Pancreas (tissue), 10 donors: ENCODE results near the gene AMOTL1. TPM values are rescaled to one million over a fixed set of nuclear protein-coding genes. Genes with fewer than 3 reads are reported as not detected.

Source experiments
- ATAC-seq, 4 donors: fragments of 200-7000 bp; cut with Tn5 transposase; one replicate each; pipeline versions ENCODE4 v1.8.0 to v1.9.1; 2020; ENCODE audit warnings: mild to moderate bottlenecking in 4 of 4, moderate library complexity in 4 of 4
- DNase-seq, 6 donors: peaks; one replicate each; pipeline ENCODE4 v3.0.0-alpha.2; 2020
- FAIRE-seq: peaks from 2 replicates; lab custom pipeline; 2012; peaks lifted over from hg19 to GRCh38; lab: Jason Lieb, UNC
- H3K27ac ChIP-seq, 4 donors: fragments of 200-600 bp; sonication (generic); 1 replicate in 3 of 4; 2 replicates in 1 of 4; pipeline versions ENCODE4 v1.5.0 to v1.8.0; 2020
- H3K27me3 ChIP-seq, 4 donors: fragments of 200-600 bp; one replicate each; pipeline ENCODE4 v1.8.0; 2021
- H3K36me3 ChIP-seq, 3 donors: fragments of 200-600 bp; sonication (generic) in 1 of 3; one replicate each; pipeline versions ENCODE4 v1.5.0 to v1.8.0; 2020 to 2021
- H3K4me1 ChIP-seq, 3 donors: fragments of 200-600 bp; one replicate each; pipeline ENCODE4 v1.8.0; 2021
- H3K4me3 ChIP-seq, 4 donors: fragments of 200-600 bp; sonication (generic) in 2 of 4; one replicate each; pipeline versions ENCODE4 v1.5.0 to v1.8.0; 2020 to 2021
- H3K9me3 ChIP-seq, 4 donors: fragments of 200-600 bp; one replicate each; pipeline ENCODE4 v1.8.0; 2021
- CTCF ChIP-seq, 4 donors: fragments of 200-600 bp; sonication (generic) in 3 of 4; IDR thresholded peaks; one replicate each; pipeline versions ENCODE4 v1.5.0 to v1.8.0; 2021; ENCODE audit warnings: antibody characterized with exemption in 4 of 4
- WGBS, 2 donors: extraction: QIAGEN DNeasy Blood & Tissue Kit; methylation state at CpG; one replicate each; pipeline ENCODE4 v1.1.7; 2013; 5-methylcytosine and 5-hydroxymethylcytosine counted together
- intact Hi-C, 3 donors: fragments of 100-400 bp; cut with DNase I; formaldehyde crosslinking; loops; one replicate each; pipeline versions ENCODE4 v1.11.1 to v1.14.2; 2022
- polyA plus RNA-seq, 2 donors: library from polyadenylated mRNA; stranded (reverse); fragments of 200-250 nt; gene quantifications; one replicate each; pipeline ENCODE4 v1.2.3, GENCODE V29; 2013
- total RNA-seq, 6 donors: library from RNA; stranded (reverse); fragmentation: NEBNext Ultra II Directional in 4 of 6; extraction: Animal tissue kit (Norgen Biotek cat#: 25700) in 4 of 6; gene quantifications; one replicate each; pipeline versions ENCODE4 v1.2.1 to v1.2.4, GENCODE V29; 2021 to 2023
- donor health status: healthy with polysubstance abuse.
- donor health status: DM: no; HTN: no; CAD: no; lungs with moderate emphysema.
- donor health status: DM: no; HTN: no; CAD: no.
- donor health status: control.
- donor health status: control.
- donor health status: Bipolar disorder and iron deficiency.
- donor health status: DM: yes; HTN: yes; CAD: no.
- donor health status: DM: no; HTN: no; CAD: no.
- donor health status: DM: no; HTN: no; CAD: no.
- donor health status: DM: yes; HTN: yes; CAD: no.

AMOTL1 gene
- total and polyA plus RNA-seq, 8 donors = 3.5 to 30.2 (median 18.4) TPM

GRCh38 chr11:94832604-94833235 lies 64.6 kb downstream of the AMOTL1 start:
- intact Hi-C loops = no loop called here
- no peak overlapping the region for H3K4me3 ChIP-seq
- no peak for DNase-seq
- 60 to 65% methylated on average over 4 of the region's 4 CpGs for WGBS, 2 donors
- no peak for FAIRE-seq
- H3K4me1 ChIP-seq = peaks cover 0 to 34% (median 24%) of the 10 kb centered on the region in 3 donors
- H3K36me3 ChIP-seq = peaks cover 0 to 5% (median under 1%) of the 10 kb centered on the region in 3 donors
- peak; percentile 73 to 86 (median 77) for ATAC-seq
- H3K9me3 ChIP-seq = no peaks in the 10 kb centered on the region
- H3K27me3 ChIP-seq = no peaks in the 10 kb centered on the region
- H3K27ac ChIP-seq = peak overlapping the region in 2 of 4 donors; percentile 16 to 44
- TF ChIP-seq CTCF (IDR thresholded peaks at IDR 0.05) = no peak

- no peaks in the 10 kb centered on the region for H3K27me3 ChIP-seq
- H3K4me1 ChIP-seq = peaks cover 0 to 31% (median 24%) of the 10 kb centered on the region in 3 donors
- no peaks in the 10 kb centered on the region for H3K9me3 ChIP-seq
- WGBS, 2 donors = 72 to 76% methylated on average over 4 of the region's 4 CpGs
- no peak for TF ChIP-seq CTCF (IDR thresholded peaks at IDR 0.05)
- no peak overlapping the region for H3K4me3 ChIP-seq
- intact Hi-C loops = no loop called here
- H3K36me3 ChIP-seq = peaks cover 0 to 3% (median 0%) of the 10 kb centered on the region in 3 donors
- H3K27ac ChIP-seq = no peak overlapping the region
- FAIRE-seq (no peak), ATAC-seq (no peak), DNase-seq (no peak)
Observed at GRCh38 chr11:94834911-94835593, 66.9 kb downstream of the AMOTL1 start.

GRCh38 chr11:94835594-94835927 lies 67.4 kb downstream of the AMOTL1 start:
- Histone ChIP-seq H3K27ac (no peak overlapping the region), H3K36me3 (no peaks in the 10 kb centered on the region), H3K27me3 (no peaks in the 10 kb centered on the region), H3K4me1 (peaks cover 0 to 26% (median 23%) of the 10 kb centered on the region in 3 donors), H3K9me3 (no peaks in the 10 kb centered on the region), H3K4me3 (no peak overlapping the region)
- TF ChIP-seq CTCF (IDR thresholded peaks at IDR 0.05) = no peak
- DNase-seq (no peak), ATAC-seq (no peak), FAIRE-seq (no peak)
- intact Hi-C loops = no loop called here
- WGBS, 2 donors = 59 to 72% methylated on average over 2 of the region's 2 CpGs

DNA sequence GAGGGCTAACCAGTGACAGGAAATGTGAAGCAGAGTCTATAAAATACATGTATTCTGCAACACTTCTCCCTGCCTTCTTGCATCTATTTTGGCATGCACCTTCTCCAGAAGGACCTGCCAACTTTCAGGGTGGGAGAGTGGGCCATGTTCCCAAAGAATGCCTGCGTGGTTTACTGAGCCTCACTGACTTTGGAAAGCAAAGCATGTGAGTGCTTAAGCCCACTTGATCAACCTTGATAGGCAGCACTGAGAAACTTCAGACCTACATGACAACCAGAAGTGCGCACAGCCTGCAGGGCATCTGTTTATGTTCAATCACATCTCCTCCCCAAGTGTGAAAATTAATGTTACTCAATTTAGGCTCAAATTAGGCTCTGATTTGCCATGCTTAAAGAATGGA lies 69.2 kb downstream of the AMOTL1 start:
- 91 to 94% methylated on average over 2 of the region's 2 CpGs for WGBS, 2 donors
- no peak for DNase-seq
- H3K27me3 ChIP-seq = no peaks in the 10 kb centered on the region
- H3K4me1 ChIP-seq = peaks cover 0 to 15% (median 12%) of the 10 kb centered on the region in 3 donors
- H3K27ac ChIP-seq = no peak overlapping the region
- H3K4me3 ChIP-seq = no peak overlapping the region
- H3K9me3 ChIP-seq = no peaks in the 10 kb centered on the region
- intact Hi-C loops = no loop called here
- ATAC-seq = no peak
- no peaks in the 10 kb centered on the region for H3K36me3 ChIP-seq
- no peak for FAIRE-seq
- TF ChIP-seq CTCF (IDR thresholded peaks at IDR 0.05) = no peak
